ENCODE measurements around the gene MATR3. TPM values are rescaled to one million over a fixed set of nuclear protein-coding genes. Genes with fewer than 3 reads are reported as not detected.
"Not testable (repeated sequence)": the region's sequence is repeated elsewhere in the genome, so short reads cannot be mapped to it uniquely, and the experiment has no call there.

Gene MATR3
- total RNA-seq, 1 donor from 2014 or later, result 111 TPM

- DNase-seq; ATAC-seq (ENCODE audit: poor library complexity); intact Hi-C loops (cut with DNase I): not testable (repeated sequence)
These were observed 22.8 kb upstream of the MATR3 start for GRCh38 chr5:139270718-139271117.

- DNase-seq, result no peak
- no peak for ATAC-seq (ENCODE audit: poor library complexity)
- intact Hi-C loops (cut with DNase I), result no loop called here
These were observed 22.1 kb upstream of the MATR3 start for GRCh38 chr5:139271201-139272027.

GRCh38 chr5:139272471-139273321 lies 20.8 kb upstream of the MATR3 start:
- ATAC-seq (ENCODE audit: poor library complexity) (no peak), DNase-seq (no peak)
- intact Hi-C loops (cut with DNase I), result no loop called here

- ATAC-seq (ENCODE audit: poor library complexity) (peak; percentile 50), DNase-seq (no peak)
- intact Hi-C loops (cut with DNase I), result no loop called here
These were observed 20.3 kb upstream of the MATR3 start for GRCh38 chr5:139273322-139273571.

- peak; percentile 97 for ATAC-seq (ENCODE audit: poor library complexity)
- peak; percentile 92 for DNase-seq
- intact Hi-C loops (cut with DNase I), result no loop called here
These were observed 19.8 kb upstream of the MATR3 start for GRCh38 chr5:139273572-139274289.

GRCh38 chr5:139275536-139275935 lies 18.0 kb upstream of the MATR3 start:
- DNase-seq (no peak), ATAC-seq (ENCODE audit: poor library complexity) (no peak)
- intact Hi-C loops (cut with DNase I), result no loop called here

GRCh38 chr5:139275956-139276355 lies 17.6 kb upstream of the MATR3 start:
- ATAC-seq (ENCODE audit: poor library complexity) (no peak), DNase-seq (no peak)
- intact Hi-C loops (cut with DNase I), result no loop called here

- ATAC-seq (ENCODE audit: poor library complexity) (no peak), DNase-seq (no peak)
- intact Hi-C loops (cut with DNase I), result no loop called here
These were observed 17.1 kb upstream of the MATR3 start for GRCh38 chr5:139276426-139276825.

- ATAC-seq (ENCODE audit: poor library complexity), result no peak
- DNase-seq, result no peak
- intact Hi-C loops (cut with DNase I), result no loop called here
These were observed 16.4 kb upstream of the MATR3 start for GRCh38 chr5:139277171-139277570.

GRCh38 chr5:139278540-139279274 lies 14.8 kb upstream of the MATR3 start:
- DNase-seq (no peak), ATAC-seq (ENCODE audit: poor library complexity) (no peak)
- intact Hi-C loops (cut with DNase I), result no loop called here

GRCh38 chr5:139282197-139282557 lies 11.4 kb upstream of the MATR3 start:
- ATAC-seq (ENCODE audit: poor library complexity) (no peak), DNase-seq (no peak)
- intact Hi-C loops (cut with DNase I), result no loop called here

- DNase-seq (no peak), ATAC-seq (ENCODE audit: poor library complexity) (no peak)
- intact Hi-C loops (cut with DNase I), result no loop called here
These were observed 10.0 kb upstream of the MATR3 start for GRCh38 chr5:139283252-139284166.

GRCh38 chr5:139284295-139284694 lies 9.2 kb upstream of the MATR3 start:
- DNase-seq, result no peak
- intact Hi-C loops (cut with DNase I), result no loop called here
- ATAC-seq (ENCODE audit: poor library complexity), result no peak

- intact Hi-C loops (cut with DNase I), result no loop called here
- DNase-seq, result no peak
- no peak for ATAC-seq (ENCODE audit: poor library complexity)
These were observed 7.7 kb upstream of the MATR3 start for GRCh38 chr5:139285651-139286392.

GRCh38 chr5:139287890-139288635 lies 5.5 kb upstream of the MATR3 start:
- intact Hi-C loops (cut with DNase I), result no loop called here
- ATAC-seq (ENCODE audit: poor library complexity) (no peak), DNase-seq (no peak)

GRCh38 chr5:139291051-139291450 lies 2.5 kb upstream of the MATR3 start:
- DNase-seq, result no peak
- intact Hi-C loops (cut with DNase I), result loop anchor here (10.0 kb wide), 2 partner anchors 54 to 124 kb away; partner anchors contain the start of gene PAIP2
- no peak for ATAC-seq (ENCODE audit: poor library complexity)

GRCh38 chr5:139293202-139293506 lies 386 bp upstream of the MATR3 start:
- intact Hi-C loops (cut with DNase I), result loop anchor here (10.0 kb wide), 2 partner anchors 52 to 122 kb away; partner anchors contain the start of gene PAIP2
- ATAC-seq (ENCODE audit: poor library complexity) (no peak), DNase-seq (no peak)
